H9 (cell line): ENCODE measurements around the gene CACNA1I. TPM values are rescaled to one million over a fixed set of nuclear protein-coding genes. Genes with fewer than 3 reads are reported as not detected.

Source experiments
- DNase-seq: peaks from one replicate; pipeline ENCODE4 v3.0.0-alpha.2; 2017
- H2AFZ ChIP-seq: one replicate; pipeline ENCODE4 v1.6.1; 2013; ENCODE audit warnings: mild to moderate bottlenecking, low read length, control low read depth, moderate library complexity
- H2AK5ac ChIP-seq: 2 replicates; pipeline ENCODE4 v1.6.1; 2013; ENCODE audit warnings: low read length, control low read depth, mixed read lengths; ENCODE audit not compliant: insufficient read length
- H2BK120ac ChIP-seq: one replicate; pipeline ENCODE4 v1.6.1; 2013; ENCODE audit warnings: low read depth, mild to moderate bottlenecking, low read length, control low read depth, inconsistent platforms; ENCODE audit not compliant: poor library complexity, severe bottlenecking
- H2BK12ac ChIP-seq: 2 replicates; pipeline ENCODE4 v1.6.1; 2013; ENCODE audit warnings: low read length, control low read depth, mixed read lengths, low read depth; ENCODE audit not compliant: insufficient read length
- H2BK15ac ChIP-seq: 2 replicates; pipeline ENCODE4 v1.6.1; 2013; ENCODE audit warnings: low read depth, low read length, control low read depth
- H2BK20ac ChIP-seq: one replicate; pipeline ENCODE4 v1.6.1; 2013; ENCODE audit warnings: low read depth, mild to moderate bottlenecking, low read length, control low read depth, inconsistent platforms; ENCODE audit not compliant: poor library complexity, severe bottlenecking
- H2BK5ac ChIP-seq: 2 replicates; pipeline ENCODE4 v1.6.1; 2013; ENCODE audit warnings: low read length, control low read depth, mixed read lengths; ENCODE audit not compliant: insufficient read length
- H3K14ac ChIP-seq: 2 replicates; pipeline ENCODE4 v1.6.1; 2013; ENCODE audit warnings: low read length, control low read depth; ENCODE audit not compliant: insufficient read depth
- H3K18ac ChIP-seq: 2 replicates; pipeline ENCODE4 v1.6.1; 2013; ENCODE audit warnings: low read depth, mild to moderate bottlenecking, mixed read lengths, low read length, control low read depth; ENCODE audit not compliant: insufficient read length
- H3K23ac ChIP-seq: 2 replicates; pipeline ENCODE4 v1.6.1; 2013; ENCODE audit warnings: low read length, control low read depth, mixed read lengths, low read depth; ENCODE audit not compliant: insufficient read length
- H3K23me2 ChIP-seq: 2 replicates; pipeline ENCODE4 v1.6.1; 2013; ENCODE audit warnings: low read depth, mild to moderate bottlenecking, mixed read lengths, low read length, control low read depth; ENCODE audit not compliant: insufficient read length, poor library complexity, severe bottlenecking
- H3K27ac ChIP-seq: 2 replicates; pipeline ENCODE4 v1.5.1; 2013; ENCODE audit warnings: low read length, control low read depth, mixed read lengths, low read depth; ENCODE audit not compliant: insufficient read length
- H3K27me3 ChIP-seq: 2 replicates; pipeline ENCODE4 v1.6.1; 2013; ENCODE audit warnings: low read length, control low read depth, inconsistent platforms; ENCODE audit not compliant: insufficient read depth
- H3K4ac ChIP-seq: 2 replicates; pipeline ENCODE4 v1.6.1; 2013; ENCODE audit warnings: low read depth, mild to moderate bottlenecking, control low read depth, inconsistent platforms, low read length, moderate library complexity
- H3K4me1 ChIP-seq: 2 replicates; pipeline ENCODE4 v1.6.1; 2013; ENCODE audit warnings: low read length, control low read depth, inconsistent platforms; ENCODE audit not compliant: insufficient read depth
- H3K4me2 ChIP-seq: 2 replicates; pipeline ENCODE4 v1.6.1; 2013; ENCODE audit warnings: low read length, control low read depth, mixed read lengths; ENCODE audit not compliant: insufficient read length, insufficient read depth
- H3K56ac ChIP-seq: 2 replicates; pipeline ENCODE4 v1.6.1; 2013; ENCODE audit warnings: low read depth, mild to moderate bottlenecking, mixed read lengths, low read length, control low read depth; ENCODE audit not compliant: insufficient read length
- H3K79me1 ChIP-seq: 2 replicates; pipeline ENCODE4 v1.6.1; 2013; ENCODE audit warnings: low read depth, mild to moderate bottlenecking, moderate library complexity, low read length, control low read depth, inconsistent platforms; ENCODE audit not compliant: insufficient read depth, poor library complexity, severe bottlenecking
- H3K79me2 ChIP-seq: 2 replicates; pipeline ENCODE4 v1.6.1; 2013; ENCODE audit warnings: low read length, control low read depth, inconsistent platforms; ENCODE audit not compliant: insufficient read depth
- H3K9ac ChIP-seq: 2 replicates; pipeline ENCODE4 v1.6.1; 2013; ENCODE audit warnings: low read length, control low read depth, mixed read lengths; ENCODE audit not compliant: insufficient read length; ENCODE audit errors: extremely low read depth
- H3K9me3 ChIP-seq: one replicate; pipeline ENCODE4 v1.6.1; 2013; ENCODE audit warnings: low read depth, low read length, inconsistent platforms; ENCODE audit not compliant: control insufficient read depth
- H3T11ph ChIP-seq: one replicate; pipeline ENCODE4 v1.6.1; 2013; ENCODE audit warnings: mild to moderate bottlenecking, low read length, control low read depth, inconsistent platforms
- H4K20me1 ChIP-seq: one replicate; pipeline ENCODE4 v1.6.1; 2013; ENCODE audit not compliant: control insufficient read depth, insufficient read length, insufficient read depth
- H4K5ac ChIP-seq: 2 replicates; pipeline ENCODE4 v1.6.1; 2013; ENCODE audit warnings: low read depth, mild to moderate bottlenecking, mixed read lengths, low read length, control low read depth; ENCODE audit not compliant: insufficient read length
- H4K8ac ChIP-seq: replicated peaks from 2 replicates; pipeline ENCODE4 v1.6.1; 2013; ENCODE audit warnings: low read length, control low read depth, mixed read lengths, low read depth; ENCODE audit not compliant: insufficient read length
- H4K91ac ChIP-seq: 2 replicates; pipeline ENCODE4 v1.6.1; 2013; ENCODE audit warnings: low read depth, mild to moderate bottlenecking, moderate library complexity, mixed read lengths, low read length, control low read depth; ENCODE audit not compliant: insufficient read length
- H3K27ac Mint-ChIP-seq, 3 experiments: 2 replicates in 2 of 3; 3 replicates in 1 of 3; pipeline ENCODE4 v1.8.0; 2020 to 2021; ENCODE audit warnings: mixed read lengths in 3 of 3, mild to moderate bottlenecking in 1 of 3, moderate library complexity in 1 of 3
- H3K27me3 Mint-ChIP-seq: 2 replicates; pipeline ENCODE4 v1.8.0; 2021; ENCODE audit warnings: low read depth, mild to moderate bottlenecking, moderate library complexity, mixed read lengths
- H3K36me3 Mint-ChIP-seq, 3 experiments: 2 replicates in 2 of 3; 3 replicates in 1 of 3; pipeline ENCODE4 v1.8.0; 2020 to 2021; ENCODE audit warnings: low read depth in 3 of 3, mixed read lengths in 3 of 3; ENCODE audit not compliant: insufficient read depth in 1 of 3
- H3K4me1 Mint-ChIP-seq, 2 experiments: 2 replicates each; pipeline ENCODE4 v1.8.0; 2020; ENCODE audit warnings: mixed read lengths in 2 of 2
- H3K4me3 Mint-ChIP-seq, 2 experiments: 2 replicates in 1 of 2; 3 replicates in 1 of 2; pipeline ENCODE4 v1.8.0; 2020 to 2021; ENCODE audit warnings: mild to moderate bottlenecking in 2 of 2, mixed read lengths in 2 of 2, moderate library complexity in 1 of 2
- H3K9me3 Mint-ChIP-seq, 2 experiments: 2 replicates in 1 of 2; 3 replicates in 1 of 2; pipeline ENCODE4 v1.8.0; 2020; ENCODE audit warnings: mild to moderate bottlenecking in 2 of 2, mixed read lengths in 2 of 2, moderate library complexity in 1 of 2
- CTCF ChIP-seq: fragments of 200-600 bp; sonication (generic); conservative IDR thresholded peaks from 3 replicates; pipeline ENCODE4 v1.8.0; 2021; ENCODE audit warnings: antibody characterized with exemption, mild to moderate bottlenecking
- WGBS: extraction: QIAGEN DNeasy Blood & Tissue Kit; methylation state at CpG from one replicate; pipeline ENCODE4 v1.1.7; 2013; ENCODE audit warnings: missing lambda C conversion rate, low lambda C conversion rate, mixed read lengths; ENCODE audit not compliant: insufficient read length; ENCODE audit errors: extremely low coverage; 5-methylcytosine and 5-hydroxymethylcytosine counted together
- total RNA-seq: library from RNA; stranded (reverse); gene quantifications from 2 replicates; pipeline ENCODE4 v1.2.1, GENCODE V29; 2021

CACNA1I gene
- total RNA-seq, 1 experiment from 2014 or later = 0.50 TPM

GRCh38 chr22:39594411-39594810 is 23.9 kb downstream of the CACNA1I start:
- Histone ChIP-seq H3K14ac (no peak overlapping the region), H3K9me3 (no peaks in the 10 kb centered on the region), H4K8ac (no peak overlapping the region), H3K9ac (no peak overlapping the region), H2BK5ac (no peak overlapping the region), H2AK5ac (no peak overlapping the region), H3K79me2 (no peaks in the 10 kb centered on the region), H4K91ac (no peak overlapping the region), H2BK12ac (no peak overlapping the region), H4K5ac (no peak overlapping the region), H2BK20ac (no peak overlapping the region), H2BK120ac (no peak overlapping the region), H2BK15ac (no peak overlapping the region), H3K27me3 (no peaks in the 10 kb centered on the region), H3K79me1 (no peaks in the 10 kb centered on the region), H3K23ac (no peak overlapping the region), H3K23me2 (peaks cover under 1% of the 10 kb centered on the region), H3K4me1 (no peaks in the 10 kb centered on the region), H3T11ph (no peak overlapping the region), H3K4ac (no peak overlapping the region), H3K56ac (no peak overlapping the region), H2AFZ (no peak overlapping the region), H3K18ac (no peak overlapping the region), H3K4me2 (no peak overlapping the region), H3K27ac (no peak overlapping the region), H4K20me1 (no peaks in the 10 kb centered on the region)
- Mint-ChIP-seq H3K36me3 (no peaks in the 10 kb centered on the region), H3K4me1 (peaks cover 14 to 44% of the 10 kb centered on the region in 2 experiments), H3K27ac (no peak overlapping the region), H3K27me3 (peaks cover 29% of the 10 kb centered on the region), H3K4me3 (no peak overlapping the region; a peak in 1 of 5 replicates), H3K9me3 (no peaks in the 10 kb centered on the region; a peak in 2 of 5 replicates)
- TF ChIP-seq CTCF = no peak
- no CpG with 5 or more reads among the region's 7 CpGs for WGBS
- no peak for DNase-seq
